Measurements from ENCODE around the gene CHTOP.

- TF ChIP-seq POLR2AphosphoS5 (IDR thresholded peaks at IDR 0.05; ENCODE audit: low read depth, low read length) (no peak), POLR2A (IDR thresholded peaks at IDR 0.05; ENCODE audit: low read depth, low read length) (no peak), SPI1 (IDR thresholded peaks at IDR 0.05; ENCODE audit: low read depth, low read length) (no peak), POU2F2 (IDR thresholded peaks at IDR 0.05; ENCODE audit: low read depth, low read length) (no peak), TAF1 (IDR thresholded peaks at IDR 0.05; ENCODE audit: low read depth, low read length) (no peak)
These were observed 21.6 kb upstream of the CHTOP start for GRCh38 chr1:153612111-153612754.

All from GM12891 (cell line).